Loucy (cell line): ENCODE data around the gene TCF19.

Experiments used
- EZH2phosphoT487 ChIP-seq: fragments of 200-600 bp; IDR thresholded peaks from 2 replicates; pipeline ENCODE4 v1.6.1; 2018; ENCODE audit warnings: antibody characterized with exemption, mild to moderate bottlenecking, moderate library complexity, borderline replicate concordance
- TF ChIP-seq, protein P1 (sequence below): fragments of 200-600 bp; sonication (generic); conservative IDR thresholded peaks from 2 replicates; pipeline ENCODE4 v1.5.1; 2014; ENCODE audit warnings: mild to moderate bottlenecking, antibody characterized with exemption, low read length

DNA sequence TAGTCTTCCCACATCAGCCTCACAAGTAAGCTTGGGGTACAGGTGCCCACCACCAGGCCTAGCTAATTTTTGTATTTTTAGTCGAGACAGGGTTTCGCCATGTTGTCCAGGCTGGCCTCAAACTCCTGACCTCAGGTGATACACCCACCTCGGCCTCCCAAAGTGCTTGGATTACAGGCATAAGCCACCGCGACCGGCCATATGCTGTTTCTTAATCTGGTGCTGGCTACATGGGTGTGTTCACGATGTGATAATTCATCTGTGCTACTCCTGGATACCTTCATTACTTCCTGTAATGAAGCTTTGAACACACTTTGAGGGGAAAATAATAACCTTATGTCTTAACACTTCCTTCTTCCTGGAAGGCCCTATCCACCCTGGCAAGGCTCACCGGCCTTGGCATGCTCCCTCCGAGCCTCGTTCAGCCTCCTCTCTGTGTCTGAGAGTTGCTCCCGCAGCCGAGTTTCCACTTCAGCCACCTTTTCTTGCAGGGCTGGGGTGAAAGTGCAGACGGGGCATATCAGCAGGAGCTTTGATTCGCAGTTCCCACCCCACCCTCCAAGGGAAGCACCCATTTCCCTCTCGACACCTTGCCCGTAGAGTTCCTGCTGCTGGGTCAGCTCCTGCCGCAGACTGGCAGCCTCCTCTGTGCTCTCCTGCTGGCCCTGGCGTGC is 14.0 kb upstream of the TCF19 start:
- TF ChIP-seq, protein P1, sequence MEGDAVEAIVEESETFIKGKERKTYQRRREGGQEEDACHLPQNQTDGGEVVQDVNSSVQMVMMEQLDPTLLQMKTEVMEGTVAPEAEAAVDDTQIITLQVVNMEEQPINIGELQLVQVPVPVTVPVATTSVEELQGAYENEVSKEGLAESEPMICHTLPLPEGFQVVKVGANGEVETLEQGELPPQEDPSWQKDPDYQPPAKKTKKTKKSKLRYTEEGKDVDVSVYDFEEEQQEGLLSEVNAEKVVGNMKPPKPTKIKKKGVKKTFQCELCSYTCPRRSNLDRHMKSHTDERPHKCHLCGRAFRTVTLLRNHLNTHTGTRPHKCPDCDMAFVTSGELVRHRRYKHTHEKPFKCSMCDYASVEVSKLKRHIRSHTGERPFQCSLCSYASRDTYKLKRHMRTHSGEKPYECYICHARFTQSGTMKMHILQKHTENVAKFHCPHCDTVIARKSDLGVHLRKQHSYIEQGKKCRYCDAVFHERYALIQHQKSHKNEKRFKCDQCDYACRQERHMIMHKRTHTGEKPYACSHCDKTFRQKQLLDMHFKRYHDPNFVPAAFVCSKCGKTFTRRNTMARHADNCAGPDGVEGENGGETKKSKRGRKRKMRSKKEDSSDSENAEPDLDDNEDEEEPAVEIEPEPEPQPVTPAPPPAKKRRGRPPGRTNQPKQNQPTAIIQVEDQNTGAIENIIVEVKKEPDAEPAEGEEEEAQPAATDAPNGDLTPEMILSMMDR, result no peak
- TF ChIP-seq EZH2phosphoT487, result no peak
